Hepatocyte (in vitro differentiated cells): ENCODE results near the gene STX12.

Source experiments
- EZH2 ChIP-seq: fragments of 200-600 bp; sonication (generic); IDR thresholded peaks from 2 replicates; pipeline ENCODE4 v1.6.1; 2016; ENCODE audit warnings: antibody characterized with exemption, mild to moderate bottlenecking, borderline replicate concordance
- TF ChIP-seq, protein P1 (sequence below): fragments of 200-600 bp; sonication (generic); IDR thresholded peaks from 2 replicates; pipeline ENCODE4 v1.5.1; 2016; ENCODE audit warnings: antibody characterized with exemption, mild to moderate bottlenecking; ENCODE audit not compliant: poor library complexity

DNA sequence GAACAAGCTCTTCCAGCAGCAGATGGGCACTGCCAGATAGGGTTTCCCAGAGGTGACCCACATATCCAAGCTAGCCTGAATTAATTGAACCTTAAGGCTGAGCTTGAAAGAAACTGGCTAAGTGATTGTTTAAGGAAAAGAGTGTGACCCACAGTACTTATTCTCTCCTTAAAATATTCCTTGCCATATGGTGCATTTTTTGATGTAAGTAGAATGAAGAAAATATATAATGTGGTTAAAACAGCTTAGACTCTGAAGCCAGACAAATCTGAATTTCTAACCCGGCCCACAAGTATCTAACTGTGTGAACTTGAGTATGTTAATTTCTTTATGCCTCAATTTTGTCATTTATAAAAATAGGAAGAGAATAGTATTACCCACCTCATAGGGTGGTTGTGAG lies 62.5 kb downstream of the STX12 start:
- TF ChIP-seq EZH2, result no peak
- TF ChIP-seq, protein P1, sequence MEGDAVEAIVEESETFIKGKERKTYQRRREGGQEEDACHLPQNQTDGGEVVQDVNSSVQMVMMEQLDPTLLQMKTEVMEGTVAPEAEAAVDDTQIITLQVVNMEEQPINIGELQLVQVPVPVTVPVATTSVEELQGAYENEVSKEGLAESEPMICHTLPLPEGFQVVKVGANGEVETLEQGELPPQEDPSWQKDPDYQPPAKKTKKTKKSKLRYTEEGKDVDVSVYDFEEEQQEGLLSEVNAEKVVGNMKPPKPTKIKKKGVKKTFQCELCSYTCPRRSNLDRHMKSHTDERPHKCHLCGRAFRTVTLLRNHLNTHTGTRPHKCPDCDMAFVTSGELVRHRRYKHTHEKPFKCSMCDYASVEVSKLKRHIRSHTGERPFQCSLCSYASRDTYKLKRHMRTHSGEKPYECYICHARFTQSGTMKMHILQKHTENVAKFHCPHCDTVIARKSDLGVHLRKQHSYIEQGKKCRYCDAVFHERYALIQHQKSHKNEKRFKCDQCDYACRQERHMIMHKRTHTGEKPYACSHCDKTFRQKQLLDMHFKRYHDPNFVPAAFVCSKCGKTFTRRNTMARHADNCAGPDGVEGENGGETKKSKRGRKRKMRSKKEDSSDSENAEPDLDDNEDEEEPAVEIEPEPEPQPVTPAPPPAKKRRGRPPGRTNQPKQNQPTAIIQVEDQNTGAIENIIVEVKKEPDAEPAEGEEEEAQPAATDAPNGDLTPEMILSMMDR, result no peak
